Ovary (tissue), 3 donors: ENCODE data around the gene MRPL17.

Experiments used
- EP300 ChIP-seq: sonication (generic); formaldehyde crosslinking; IDR thresholded peaks from one replicate; pipeline ENCODE4 v1.6.1; 2017; ENCODE audit warnings: antibody characterized with exemption
- POLR2A ChIP-seq: fragments of 450-650 bp; IDR thresholded peaks from one replicate; pipeline ENCODE4 v1.6.1; 2017; ENCODE audit warnings: antibody characterized with exemption, mild to moderate bottlenecking, moderate library complexity
- TF ChIP-seq, protein P1 (sequence below), 3 donors: fragments of 450-650 bp in 2 of 3; fragments of 200-600 bp in 1 of 3; IDR thresholded peaks; one replicate each; pipeline versions ENCODE4 v1.5.1 to v1.8.0; 2016 to 2022; ENCODE audit warnings: antibody characterized with exemption in 3 of 3, mild to moderate bottlenecking in 1 of 3
- donor health status: DM: no; HTN: no; CAD: no.

- TF ChIP-seq, protein P1, sequence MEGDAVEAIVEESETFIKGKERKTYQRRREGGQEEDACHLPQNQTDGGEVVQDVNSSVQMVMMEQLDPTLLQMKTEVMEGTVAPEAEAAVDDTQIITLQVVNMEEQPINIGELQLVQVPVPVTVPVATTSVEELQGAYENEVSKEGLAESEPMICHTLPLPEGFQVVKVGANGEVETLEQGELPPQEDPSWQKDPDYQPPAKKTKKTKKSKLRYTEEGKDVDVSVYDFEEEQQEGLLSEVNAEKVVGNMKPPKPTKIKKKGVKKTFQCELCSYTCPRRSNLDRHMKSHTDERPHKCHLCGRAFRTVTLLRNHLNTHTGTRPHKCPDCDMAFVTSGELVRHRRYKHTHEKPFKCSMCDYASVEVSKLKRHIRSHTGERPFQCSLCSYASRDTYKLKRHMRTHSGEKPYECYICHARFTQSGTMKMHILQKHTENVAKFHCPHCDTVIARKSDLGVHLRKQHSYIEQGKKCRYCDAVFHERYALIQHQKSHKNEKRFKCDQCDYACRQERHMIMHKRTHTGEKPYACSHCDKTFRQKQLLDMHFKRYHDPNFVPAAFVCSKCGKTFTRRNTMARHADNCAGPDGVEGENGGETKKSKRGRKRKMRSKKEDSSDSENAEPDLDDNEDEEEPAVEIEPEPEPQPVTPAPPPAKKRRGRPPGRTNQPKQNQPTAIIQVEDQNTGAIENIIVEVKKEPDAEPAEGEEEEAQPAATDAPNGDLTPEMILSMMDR (IDR thresholded peaks at IDR 0.05): no peak
- TF ChIP-seq POLR2A (no peak), EP300 (no peak)
These were observed 22.4 kb downstream of the MRPL17 start for GRCh38 chr11:6660712-6661111.
